ENCODE data around the gene PRC1.
A peak's percentile ranks its signal among the peaks of the same experiment; 100 is the strongest.

Gene PRC1

DNA sequence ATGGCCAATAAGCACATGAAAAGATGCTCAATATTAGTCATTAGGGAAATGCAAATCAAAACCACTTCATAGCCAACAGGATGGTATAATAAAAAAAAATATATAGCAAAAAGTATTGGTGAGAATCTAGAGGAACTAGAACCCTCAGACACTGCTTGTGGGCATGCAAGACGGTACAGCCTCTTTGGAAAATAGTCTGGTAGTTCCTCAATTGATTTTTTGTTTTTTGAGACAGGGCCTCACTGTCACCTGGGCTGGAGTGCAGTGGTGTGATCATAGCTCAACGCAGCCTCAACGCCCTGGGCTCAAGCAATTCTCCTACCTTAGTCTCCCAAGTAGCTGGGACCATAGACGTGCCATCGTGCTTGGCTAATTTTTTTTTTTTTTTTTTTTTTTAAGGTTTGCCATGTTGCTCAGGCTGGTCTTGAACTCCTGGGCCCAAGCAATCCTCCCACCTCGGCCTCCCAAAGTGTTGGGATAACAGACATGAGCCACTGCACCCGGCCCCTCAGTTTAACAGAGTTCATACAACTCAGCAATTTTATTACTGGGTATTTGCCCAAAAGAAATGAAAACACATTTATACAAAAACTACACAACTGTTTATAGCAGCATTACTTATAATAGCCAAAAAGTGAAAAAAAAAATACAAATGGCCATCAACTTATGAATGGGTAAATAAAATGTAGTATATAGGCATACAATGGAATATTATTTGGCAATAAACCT is 5.1 kb downstream of the PRC1 start:
- no peak for DNase-seq (ENCODE audit: low spot score)

DNA sequence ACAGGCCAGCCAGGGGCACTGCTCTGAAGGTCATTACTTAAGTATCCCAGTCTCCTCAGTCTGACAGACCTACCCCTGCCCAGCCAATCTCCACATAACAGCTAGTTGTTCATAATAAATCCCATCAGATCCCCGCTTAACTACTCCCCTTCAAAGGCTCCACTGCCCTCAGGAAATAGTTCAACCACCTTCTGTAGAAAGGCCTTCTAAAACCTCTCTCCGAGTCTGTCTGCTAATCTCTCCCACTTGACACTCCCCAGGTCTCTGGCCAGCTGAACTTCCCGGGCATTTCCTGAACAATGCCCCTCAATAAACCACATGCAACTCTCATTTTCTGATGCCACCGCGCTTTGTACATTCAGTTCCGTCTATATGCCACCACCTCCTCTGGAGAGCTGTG is 6.0 kb downstream of the PRC1 start:
- no peak for DNase-seq (ENCODE audit: low spot score)

DNA sequence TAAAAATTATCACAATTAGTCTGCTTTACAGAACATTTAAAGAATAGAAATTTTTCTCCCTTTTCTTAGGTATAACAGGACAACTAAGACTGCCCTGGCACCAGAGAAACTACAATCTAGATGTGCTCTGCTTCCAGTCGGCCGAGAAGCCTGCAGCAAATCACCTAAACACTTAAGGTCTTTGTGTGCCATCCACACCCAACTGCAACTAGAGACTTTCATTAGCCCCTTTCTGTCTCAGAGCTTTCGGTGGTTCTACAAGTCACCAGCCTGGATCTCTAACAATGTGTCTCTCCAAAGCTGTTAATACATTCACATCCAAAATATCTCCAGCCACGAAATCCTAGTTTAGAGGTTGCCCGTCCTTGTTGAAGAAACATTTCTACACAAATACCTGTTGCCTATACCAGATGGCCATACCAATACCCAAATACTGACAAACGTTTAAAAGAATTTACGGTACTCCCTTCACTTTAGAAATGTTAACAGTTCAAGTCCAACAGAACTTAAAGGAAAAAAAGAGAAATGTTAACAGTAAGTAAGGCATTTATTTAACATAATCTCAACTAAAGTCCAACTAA is 6.7 kb downstream of the PRC1 start:
- DNase-seq (ENCODE audit: low spot score) = no peak

DNA sequence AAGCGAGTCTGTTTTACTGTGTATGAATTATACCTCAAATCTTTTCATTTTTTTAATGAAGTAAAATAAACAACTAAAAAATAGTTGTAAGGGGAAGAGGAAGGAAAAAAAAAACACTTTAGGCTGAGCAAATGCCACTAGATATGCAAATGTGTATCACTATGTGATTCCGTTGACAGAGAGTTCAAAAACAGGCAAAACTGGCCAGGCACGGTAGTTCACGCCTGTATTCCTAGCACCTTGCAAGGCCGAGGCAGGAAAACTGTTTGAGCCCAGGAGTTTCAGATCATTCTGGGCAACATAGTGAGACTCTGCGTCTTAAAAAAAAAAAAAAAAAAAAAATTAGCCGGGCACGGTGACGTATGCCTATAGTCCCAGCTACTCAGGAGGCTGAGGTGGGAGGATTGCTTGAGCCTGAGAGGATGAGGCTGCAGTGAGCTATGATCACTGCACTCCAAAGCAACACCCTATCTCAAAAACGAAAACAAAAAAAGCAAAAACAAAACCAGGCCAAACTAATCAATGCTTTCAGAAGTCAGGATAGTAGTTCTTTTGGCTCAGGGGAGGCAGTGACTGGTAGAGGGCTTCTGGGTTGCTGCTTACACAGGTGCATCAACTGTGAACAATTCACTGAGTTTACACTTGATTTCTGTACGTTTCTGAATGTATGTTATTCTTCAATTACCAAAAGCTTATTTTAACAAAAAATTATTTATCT is 7.4 kb downstream of the PRC1 start:
- DNase-seq (ENCODE audit: low spot score) = no peak

DNA sequence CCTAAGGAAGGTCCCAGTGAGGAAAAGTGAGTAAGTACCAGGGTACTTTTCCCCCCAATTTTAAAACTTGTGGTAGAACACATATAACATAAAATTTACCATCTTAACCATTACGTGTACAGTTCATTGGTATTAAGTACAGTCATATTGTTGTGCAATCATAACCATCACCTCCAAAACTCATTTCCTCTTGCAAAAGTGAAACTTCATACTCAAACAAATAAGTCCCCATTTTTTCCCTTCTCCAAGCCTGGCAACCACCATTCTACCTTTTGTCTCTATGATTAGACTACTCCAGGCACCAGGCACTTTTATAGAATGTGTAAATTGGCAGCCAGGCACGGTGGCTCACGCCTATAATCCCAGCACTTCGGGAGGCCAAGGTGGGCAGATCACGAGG is 12.2 kb downstream of the PRC1 start:
- no peak for DNase-seq (ENCODE audit: low spot score)

DNA sequence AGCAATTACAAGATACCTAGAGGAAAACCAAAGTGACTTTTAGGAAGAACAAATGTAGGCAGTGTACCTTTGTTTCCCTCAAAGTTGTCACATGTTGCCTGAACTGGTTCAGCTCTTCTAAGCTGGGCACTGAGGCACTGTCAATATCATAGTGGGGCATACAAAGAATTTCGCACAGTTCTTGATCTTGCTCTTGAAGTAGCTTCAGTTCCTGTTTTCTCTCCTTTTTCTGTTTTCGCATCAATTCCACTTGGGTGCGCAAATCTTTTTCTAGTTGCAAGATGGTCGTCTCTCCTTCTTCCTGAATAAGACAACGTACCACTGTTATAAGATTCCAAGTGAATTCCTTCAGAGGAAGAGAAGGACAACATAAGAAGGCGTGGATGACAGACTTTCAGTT is 12.7 kb downstream of the PRC1 start:
- no peak for DNase-seq (ENCODE audit: low spot score)

DNA sequence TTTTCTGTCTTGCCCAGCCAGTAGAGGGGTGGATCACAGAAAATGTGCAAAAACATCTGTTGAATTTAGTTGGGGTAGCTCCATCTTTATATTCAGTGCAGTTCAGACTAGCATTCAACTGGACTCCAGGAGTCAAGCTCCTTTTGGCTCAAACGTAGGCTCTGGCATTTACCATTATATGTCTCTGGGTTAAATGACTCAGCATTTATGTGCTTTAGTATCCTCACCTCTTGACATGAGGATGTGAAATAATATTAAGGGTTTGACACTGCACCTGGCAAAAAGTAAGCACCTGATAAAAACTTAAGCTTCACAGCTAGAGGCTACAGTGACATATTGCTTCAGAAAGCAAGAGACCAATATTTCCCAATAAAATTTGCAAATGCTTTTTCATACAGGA is 14.8 kb downstream of the PRC1 start:
- DNase-seq (ENCODE audit: low spot score) = no peak

DNA sequence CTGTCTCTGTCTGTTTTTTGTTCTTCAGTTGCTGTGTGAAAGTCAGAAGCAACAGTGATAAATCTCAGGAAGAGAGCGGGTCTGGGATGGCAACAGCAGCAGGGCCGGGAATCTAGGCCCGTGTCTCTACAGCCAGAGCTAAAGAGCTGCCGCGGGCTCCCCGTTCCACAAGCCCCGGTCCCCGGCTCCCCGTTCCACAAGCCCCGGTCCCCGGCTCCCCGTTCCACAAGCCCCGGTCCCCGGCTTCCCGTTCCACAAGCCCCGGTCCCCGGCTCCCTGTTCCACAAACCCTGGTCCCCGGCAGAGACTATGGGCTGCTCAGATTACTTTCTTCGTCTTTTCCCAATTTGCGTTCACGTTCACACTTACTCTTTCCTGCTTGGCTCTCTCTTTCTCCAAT is 20.1 kb downstream of the PRC1 start:
- no peak for DNase-seq (ENCODE audit: low spot score)

DNA sequence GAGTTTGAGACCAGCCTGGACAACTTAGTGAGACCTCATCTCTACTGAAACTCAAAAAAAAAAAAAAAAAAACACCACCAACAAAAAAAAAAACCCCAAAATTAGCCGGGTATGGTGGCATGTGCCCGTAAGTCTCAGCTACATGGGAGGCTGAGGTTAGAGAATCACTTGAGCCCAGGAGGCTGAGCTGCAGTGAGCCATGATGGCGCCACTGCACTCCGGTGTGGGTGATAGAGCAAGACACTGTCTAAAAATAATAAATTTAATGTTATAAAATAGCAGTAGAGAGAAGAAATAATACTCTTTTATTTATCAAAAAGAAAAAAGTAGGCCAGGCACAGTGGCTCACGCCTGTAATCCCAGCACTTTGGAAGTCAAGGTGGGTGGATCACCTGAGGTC is 22.2 kb downstream of the PRC1 start:
- DNase-seq (ENCODE audit: low spot score) = no peak

DNA sequence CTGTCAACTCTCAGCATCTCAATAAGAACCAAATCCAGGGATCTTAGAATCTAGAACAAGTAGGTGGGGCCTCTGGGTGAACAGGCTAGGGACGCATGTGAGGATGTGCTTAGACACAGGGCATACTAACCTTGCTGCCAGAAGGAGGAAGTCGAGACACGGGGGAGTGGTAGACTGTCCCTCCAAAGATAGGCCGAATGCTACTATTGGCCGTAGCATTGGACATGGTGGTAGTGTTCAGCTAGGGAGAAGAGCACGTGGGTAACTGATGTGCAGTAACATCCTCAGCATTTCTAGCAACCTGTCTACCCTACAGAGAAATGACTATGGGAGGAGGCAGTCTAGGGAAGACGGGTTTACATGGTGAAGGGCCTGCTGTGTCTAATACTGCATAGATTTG is 24.1 kb downstream of the PRC1 start:
- no peak for DNase-seq (ENCODE audit: low spot score)

DNA sequence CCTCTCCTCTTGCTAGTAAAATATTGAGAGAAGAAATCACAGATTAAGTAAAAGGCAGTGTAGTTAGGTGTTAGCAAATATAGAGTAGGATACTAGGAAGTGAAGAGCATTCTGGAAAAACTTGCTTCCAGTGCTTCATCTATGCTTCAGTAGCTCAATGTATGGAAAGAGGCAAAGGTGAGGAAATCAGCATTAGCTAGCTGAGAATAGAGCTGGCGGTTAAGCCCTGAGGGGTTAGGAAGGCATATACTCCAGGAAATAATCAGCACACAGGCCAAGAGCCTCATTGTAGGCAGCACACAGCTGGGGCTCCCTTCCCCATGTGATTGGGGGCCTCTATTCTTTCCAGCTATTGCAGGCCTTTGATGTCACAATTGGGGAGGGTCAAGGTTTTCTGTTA is 25.9 kb downstream of the PRC1 start:
- no peak for DNase-seq (ENCODE audit: low spot score)

DNA sequence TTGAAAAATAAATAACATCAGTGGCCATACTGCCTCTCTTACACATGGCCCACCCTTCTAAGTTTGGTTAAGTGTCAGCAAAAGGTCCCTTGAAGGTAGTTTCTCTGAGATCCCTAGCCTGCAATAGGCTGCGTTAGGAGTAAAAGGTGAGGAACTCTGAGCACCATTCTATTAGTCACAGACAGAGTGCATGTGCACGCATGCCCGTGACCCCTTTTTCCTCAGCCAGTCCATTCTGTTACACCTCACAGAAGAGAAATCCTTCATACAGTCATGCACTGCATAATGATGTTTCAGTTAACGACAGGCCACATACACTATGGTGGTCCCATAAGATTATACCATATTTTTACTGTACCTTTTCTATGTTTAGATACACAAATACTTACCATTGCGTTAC is 27.1 kb downstream of the PRC1 start:
- DNase-seq (ENCODE audit: low spot score) = no peak

DNA sequence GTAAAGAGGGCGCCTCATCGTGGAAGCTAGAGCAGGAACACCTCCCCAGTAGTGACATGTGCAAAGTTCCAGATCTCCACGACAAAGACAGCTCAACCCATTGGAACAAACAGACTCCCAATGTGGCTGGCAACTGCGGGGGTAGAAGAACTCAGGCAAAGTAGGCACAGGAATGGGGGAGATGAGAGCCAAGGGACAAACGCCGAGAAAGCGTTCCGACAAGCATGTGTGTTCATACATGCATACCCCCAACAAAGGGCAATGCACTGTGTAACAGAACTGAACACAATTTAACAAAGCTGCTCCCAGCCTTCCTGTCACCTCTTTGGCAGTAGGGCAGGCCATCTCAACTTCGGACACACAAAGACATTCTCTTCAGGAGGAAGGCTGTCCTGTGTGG is 28.1 kb downstream of the PRC1 start:
- DNase-seq (ENCODE audit: low spot score) = no peak

DNA sequence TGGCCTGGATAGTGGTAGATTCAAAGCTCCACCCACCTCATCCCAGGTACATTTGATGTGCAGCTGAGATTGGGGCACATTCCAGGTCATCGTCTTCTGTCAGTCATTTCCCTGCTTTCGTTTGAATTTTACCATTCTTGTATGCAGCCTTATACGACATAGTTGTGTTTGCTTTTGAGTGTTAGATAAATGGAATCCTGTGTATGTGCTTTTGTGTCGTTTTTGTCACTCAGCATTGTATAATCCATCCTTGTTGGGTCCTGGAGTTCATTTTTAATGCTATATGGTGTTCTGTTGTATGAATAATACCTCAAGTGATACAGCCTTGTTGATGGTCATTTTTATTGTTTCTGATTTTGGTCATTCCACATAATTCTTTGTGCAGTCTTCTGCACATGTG is 32.3 kb downstream of the PRC1 start:
- no peak for DNase-seq (ENCODE audit: low spot score)

DNA sequence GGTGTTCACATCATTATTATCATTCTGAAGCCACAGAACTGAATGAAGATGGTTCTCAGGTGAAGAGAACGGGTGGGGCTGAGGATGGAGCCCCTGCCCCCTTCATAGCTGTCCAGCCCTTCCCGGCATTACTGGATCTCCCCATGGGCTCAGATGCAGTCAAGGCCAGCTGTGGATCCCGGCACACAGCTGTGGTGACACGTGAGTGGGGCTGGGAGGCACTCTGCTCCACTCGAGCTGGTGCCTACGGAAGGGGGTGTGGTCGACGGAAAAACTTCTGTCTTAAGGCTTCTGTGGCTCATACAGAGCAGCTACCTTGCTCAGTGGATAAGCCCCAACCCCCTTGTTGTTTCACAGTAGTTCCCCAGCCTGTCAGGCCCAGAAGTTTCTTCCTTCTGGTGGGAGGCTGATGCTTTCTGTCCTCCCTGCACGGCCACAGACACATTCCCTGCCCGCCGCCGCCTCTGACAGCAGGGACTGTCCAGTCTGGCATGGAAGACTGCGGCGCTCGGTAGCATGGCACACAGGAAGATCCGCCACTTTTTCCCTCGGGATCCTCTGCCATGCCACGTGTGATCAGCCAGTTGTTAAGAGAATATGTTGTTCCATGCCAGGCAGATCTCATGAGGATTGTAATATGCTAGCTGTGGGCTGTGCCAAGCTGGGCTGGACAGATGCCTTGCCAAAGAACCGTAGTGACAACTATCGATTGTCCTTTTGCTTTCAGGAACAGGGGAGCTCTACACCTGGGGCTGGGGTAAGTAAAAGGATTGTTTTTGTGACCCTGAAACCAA is 33.8 kb downstream of the PRC1 start:
- DNase-seq (ENCODE audit: low spot score) = no peak

DNA sequence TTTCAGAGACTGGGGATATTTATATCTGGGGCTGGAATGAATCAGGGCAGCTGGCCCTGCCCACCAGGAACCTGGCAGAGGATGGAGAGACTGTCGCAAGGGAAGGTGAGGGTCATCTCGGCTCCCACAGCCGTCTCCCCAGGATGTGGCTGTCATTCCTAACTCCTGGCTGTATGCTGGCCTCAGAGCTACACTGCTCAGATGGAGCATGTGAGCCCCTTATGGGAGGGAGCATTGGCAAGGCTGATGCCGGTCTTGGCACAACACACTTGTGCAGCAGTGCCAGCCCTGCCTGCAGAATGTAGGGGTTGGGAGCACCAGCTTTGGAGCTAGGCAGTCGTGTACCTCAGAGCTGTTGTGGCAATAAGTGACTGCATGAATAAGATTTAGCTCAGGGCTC is 34.4 kb downstream of the PRC1 start:
- DNase-seq (ENCODE audit: low spot score) = no peak

DNA sequence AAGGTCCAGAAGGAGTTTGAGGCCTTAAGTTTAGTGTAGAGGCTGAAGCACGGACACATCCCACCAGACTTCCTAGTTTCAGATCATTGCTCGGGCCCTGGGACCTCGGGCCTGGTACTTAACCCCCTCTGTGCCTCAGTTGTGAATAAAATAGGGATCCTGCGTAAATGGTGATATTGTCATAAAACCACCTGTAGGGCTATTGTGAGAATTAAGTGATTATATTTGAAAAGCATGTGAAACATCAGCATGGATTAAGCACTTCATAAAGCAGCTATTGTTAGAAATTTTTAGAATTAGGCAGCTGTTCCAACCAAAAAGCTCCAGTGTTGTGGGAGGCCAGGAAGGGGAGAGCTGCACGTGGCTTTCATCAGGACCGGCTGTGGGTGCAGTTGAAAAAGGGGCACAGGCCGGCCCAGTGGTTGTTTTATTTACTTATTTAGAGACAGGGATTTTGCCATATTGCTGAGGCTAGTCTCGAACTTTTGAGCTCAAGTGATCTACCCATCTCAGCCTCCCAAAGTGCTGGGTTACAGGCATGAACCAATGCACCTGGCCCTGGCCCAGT is 35.2 kb downstream of the PRC1 start:
- no peak for DNase-seq (ENCODE audit: low spot score)

DNA sequence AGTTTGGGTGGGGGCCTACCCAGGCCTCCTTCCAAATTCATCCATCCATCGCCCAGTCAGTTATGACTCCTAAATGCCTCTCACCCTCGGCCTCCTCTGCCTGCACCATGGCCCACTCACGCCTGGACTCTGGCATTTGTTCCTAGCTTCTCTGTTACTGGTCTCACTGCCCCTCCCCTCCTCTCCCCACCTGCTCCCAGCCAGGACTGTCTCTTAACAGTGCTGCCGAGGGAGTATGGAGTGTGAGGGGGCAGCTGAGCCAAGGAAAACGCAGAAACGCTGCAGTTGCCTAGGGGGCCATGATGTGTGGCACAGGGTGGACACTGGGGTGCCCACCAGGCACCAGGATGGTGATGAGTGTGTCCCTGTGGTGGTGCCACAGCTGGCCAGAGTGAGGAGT is 36.5 kb downstream of the PRC1 start:
- DNase-seq (ENCODE audit: low spot score) = no peak

DNA sequence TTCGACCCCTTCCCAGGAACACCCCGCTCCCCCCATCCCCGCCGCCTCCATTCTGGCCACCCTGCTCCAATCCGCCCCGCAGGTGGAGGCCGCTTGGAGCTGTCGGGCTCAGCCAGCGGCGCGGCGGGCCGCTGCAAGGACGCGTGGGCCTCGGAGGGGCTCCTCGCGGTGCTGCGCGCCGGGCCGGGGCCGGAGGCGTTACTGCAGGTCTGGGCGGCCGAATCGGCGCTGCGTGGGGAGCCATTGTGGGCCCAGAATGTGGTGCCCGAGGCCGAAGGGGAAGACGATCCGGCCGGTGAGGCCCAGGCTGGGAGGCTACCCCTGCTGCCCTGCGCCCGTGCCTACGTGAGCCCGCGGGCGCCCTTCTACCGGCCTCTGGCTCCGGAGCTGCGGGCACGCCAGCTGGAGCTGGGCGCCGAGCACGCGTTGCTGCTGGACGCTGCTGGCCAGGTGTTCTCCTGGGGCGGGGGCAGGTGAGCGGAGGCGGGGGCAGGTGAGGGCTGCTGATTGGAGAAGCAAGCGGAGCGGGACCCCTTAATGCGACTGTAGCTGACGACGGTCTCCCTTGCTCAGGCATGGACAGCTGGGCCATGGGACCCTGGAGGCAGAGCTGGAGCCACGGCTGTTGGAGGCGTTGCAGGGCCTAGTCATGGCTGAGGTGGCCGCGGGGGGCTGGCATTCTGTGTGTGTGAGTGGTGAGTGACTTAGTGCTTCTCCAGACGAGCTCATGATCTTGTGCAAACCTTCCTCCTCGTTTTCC is 37.1 kb downstream of the PRC1 start:
- DNase-seq (ENCODE audit: low spot score) = no peak

DNA sequence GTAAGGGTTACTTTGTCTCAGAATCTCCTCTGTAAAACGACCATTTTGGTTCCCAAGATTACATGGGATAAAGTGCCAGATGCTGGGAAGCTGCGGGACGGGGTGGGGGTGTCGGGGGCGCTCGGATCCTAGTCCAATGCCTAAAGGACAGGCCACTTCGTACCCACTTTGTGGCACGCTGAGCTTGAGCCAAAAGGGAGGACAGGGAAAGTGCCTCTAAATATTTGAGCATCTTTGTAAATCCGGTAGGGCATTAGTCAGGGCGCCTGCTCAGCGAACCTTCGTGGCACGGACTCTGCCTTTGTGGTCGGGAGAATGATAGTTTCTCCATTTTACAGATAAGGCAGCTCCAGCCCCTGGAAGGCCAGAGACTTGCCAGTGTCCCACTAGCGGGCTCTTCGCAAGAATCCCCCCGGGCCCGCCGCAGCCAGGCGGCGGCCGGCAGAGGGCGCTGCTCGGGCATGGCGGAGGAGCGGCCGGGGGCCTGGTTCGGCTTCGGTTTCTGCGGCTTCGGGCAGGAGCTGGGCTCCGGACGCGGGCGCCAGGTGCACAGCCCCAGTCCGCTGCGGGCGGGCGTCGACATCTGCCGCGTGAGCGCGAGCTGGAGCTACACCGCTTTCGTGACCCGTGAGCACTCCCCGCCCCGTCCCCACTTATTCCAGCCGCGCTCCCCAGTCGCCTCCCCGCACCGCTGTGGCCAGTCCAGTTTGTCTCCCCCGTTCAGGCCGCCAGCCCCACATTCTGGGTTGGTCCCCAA is 37.9 kb downstream of the PRC1 start:
- DNase-seq (ENCODE audit: low spot score) = peak; percentile 51
